ENCODE measurements around the gene KRT5.
"Not testable (repeated sequence)": the region's sequence is repeated elsewhere in the genome, so short reads cannot be mapped to it uniquely, and the experiment has no call there.

Gene KRT5

GRCh38 chr12:52497975-52498374 lies 22.2 kb downstream of the KRT5 start:
- FAIRE-seq = no peak
- DNase-seq (ENCODE audit: insufficient read length, low spot score) = no peak

- FAIRE-seq (no peak), DNase-seq (ENCODE audit: insufficient read length, low spot score) (no peak)
Measured at GRCh38 chr12:52496590-52497071, 23.6 kb downstream of the KRT5 start.

GRCh38 chr12:52496054-52496453 lies 24.1 kb downstream of the KRT5 start:
- FAIRE-seq (no peak), DNase-seq (ENCODE audit: insufficient read length, low spot score) (no peak)

- FAIRE-seq (no peak), DNase-seq (ENCODE audit: insufficient read length, low spot score) (no peak)
Measured at GRCh38 chr12:52495389-52495788, 24.8 kb downstream of the KRT5 start.

- FAIRE-seq (no peak), DNase-seq (ENCODE audit: insufficient read length, low spot score) (no peak)
Measured at GRCh38 chr12:52494518-52494917, 25.7 kb downstream of the KRT5 start.

GRCh38 chr12:52494100-52494499 lies 26.1 kb downstream of the KRT5 start:
- no peak for FAIRE-seq

GRCh38 chr12:52493172-52493571 lies 27.0 kb downstream of the KRT5 start, which contains the start of gene KRT6A:
Gene KRT6A (minus strand): TSS chr12:52493257. CDS start chr12:52493188, 69 bp downstream.
- DNase-seq (ENCODE audit: insufficient read length, low spot score) = no peak
- no peak for FAIRE-seq

More at GRCh38 chr12:52494100-52494499, 26.1 kb downstream of the KRT5 start:
- DNase-seq (ENCODE audit: insufficient read length, low spot score) = no peak

GRCh38 chr12:52492405-52492804 lies 27.8 kb downstream of the KRT5 start:
- not testable (repeated sequence) for DNase-seq (ENCODE audit: insufficient read length, low spot score); FAIRE-seq

- not testable (repeated sequence) for DNase-seq (ENCODE audit: insufficient read length, low spot score); FAIRE-seq
Measured at GRCh38 chr12:52491495-52491894, 28.7 kb downstream of the KRT5 start.

- FAIRE-seq (no peak), DNase-seq (ENCODE audit: insufficient read length, low spot score) (no peak)
Measured at GRCh38 chr12:52488736-52489135, 31.5 kb downstream of the KRT5 start.

- not testable (repeated sequence) for DNase-seq (ENCODE audit: insufficient read length, low spot score); FAIRE-seq
Measured at GRCh38 chr12:52487744-52488443, 32.3 kb downstream of the KRT5 start.

GRCh38 chr12:52487211-52487610 lies 33.0 kb downstream of the KRT5 start:
- DNase-seq (ENCODE audit: insufficient read length, low spot score) (no peak), FAIRE-seq (no peak)

GRCh38 chr12:52486166-52487105 lies 33.8 kb downstream of the KRT5 start:
- no peak for DNase-seq (ENCODE audit: insufficient read length, low spot score)
- FAIRE-seq = no peak

- DNase-seq (ENCODE audit: insufficient read length, low spot score) = no peak
- no peak for FAIRE-seq
Measured at GRCh38 chr12:52480073-52480472, 40.1 kb downstream of the KRT5 start.

- FAIRE-seq (no peak), DNase-seq (ENCODE audit: insufficient read length, low spot score) (no peak)
Measured at GRCh38 chr12:52477651-52478050, 42.5 kb downstream of the KRT5 start.

GRCh38 chr12:52474212-52474611 lies 46.0 kb downstream of the KRT5 start:
- FAIRE-seq = no peak

GRCh38 chr12:52473768-52474167 lies 46.4 kb downstream of the KRT5 start, which contains the start of gene KRT6C:
Gene KRT6C (minus strand): TSS chr12:52473805. CDS start chr12:52473737, 68 bp downstream.
- DNase-seq (ENCODE audit: insufficient read length, low spot score) = no peak
- no peak for FAIRE-seq

More at GRCh38 chr12:52474212-52474611, 46.0 kb downstream of the KRT5 start:
- DNase-seq (ENCODE audit: insufficient read length, low spot score) = no peak

- FAIRE-seq (no peak), DNase-seq (ENCODE audit: insufficient read length, low spot score) (no peak)
Measured at GRCh38 chr12:52469853-52470252, 50.3 kb downstream of the KRT5 start.

- FAIRE-seq = no peak
Measured at GRCh38 chr12:52464897-52465296, 55.3 kb downstream of the KRT5 start.

More at GRCh38 chr12:52464897-52465296, 55.3 kb downstream of the KRT5 start:
- no peak for DNase-seq (ENCODE audit: insufficient read length, low spot score)
